ENCODE results near the gene DBI. TPM values are rescaled to one million over a fixed set of nuclear protein-coding genes. Genes with fewer than 3 reads are reported as not detected.

Gene DBI
- total and polyA plus RNA-seq, 11 donors: 208 to 868 (median 287) TPM

DNA sequence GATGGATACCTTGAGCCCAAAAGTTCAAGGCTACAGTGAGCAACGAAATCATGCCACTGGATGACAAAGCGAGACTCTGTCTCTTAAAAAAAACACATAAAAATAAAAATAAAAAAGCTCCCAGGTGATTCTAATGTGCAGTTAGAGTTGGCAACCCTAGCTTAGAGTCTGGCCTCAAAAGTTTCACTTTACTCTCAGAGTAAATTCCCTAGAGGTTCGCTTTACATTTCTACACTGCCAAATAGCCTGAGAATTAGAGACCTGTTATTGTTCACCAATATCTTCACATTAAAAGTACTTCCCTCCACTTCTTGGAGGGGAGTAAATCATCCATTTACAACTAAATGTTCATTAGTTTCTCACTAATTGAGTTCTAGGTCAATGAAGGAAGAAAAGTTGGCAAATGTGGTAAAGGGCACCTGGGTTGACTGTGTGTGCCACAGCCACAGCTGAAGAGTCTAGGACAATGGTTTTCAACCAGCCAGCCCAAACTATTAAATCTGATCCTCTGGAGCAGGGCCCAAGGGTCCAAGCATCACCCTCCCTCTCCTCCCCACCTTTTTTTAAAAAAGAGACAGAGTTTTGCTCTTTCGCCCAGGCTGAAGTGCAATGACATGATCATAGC is 49.6 kb downstream of the DBI start:
- 86 to 95% (median 94%) methylated on average over 4 of the region's 4 CpGs for WGBS, 4 donors
- intact Hi-C loops (cut with DNase I): no loop called here
- no peak for TF ChIP-seq POLR2A (IDR thresholded peaks at IDR 0.05)
- TF ChIP-seq, protein P1, sequence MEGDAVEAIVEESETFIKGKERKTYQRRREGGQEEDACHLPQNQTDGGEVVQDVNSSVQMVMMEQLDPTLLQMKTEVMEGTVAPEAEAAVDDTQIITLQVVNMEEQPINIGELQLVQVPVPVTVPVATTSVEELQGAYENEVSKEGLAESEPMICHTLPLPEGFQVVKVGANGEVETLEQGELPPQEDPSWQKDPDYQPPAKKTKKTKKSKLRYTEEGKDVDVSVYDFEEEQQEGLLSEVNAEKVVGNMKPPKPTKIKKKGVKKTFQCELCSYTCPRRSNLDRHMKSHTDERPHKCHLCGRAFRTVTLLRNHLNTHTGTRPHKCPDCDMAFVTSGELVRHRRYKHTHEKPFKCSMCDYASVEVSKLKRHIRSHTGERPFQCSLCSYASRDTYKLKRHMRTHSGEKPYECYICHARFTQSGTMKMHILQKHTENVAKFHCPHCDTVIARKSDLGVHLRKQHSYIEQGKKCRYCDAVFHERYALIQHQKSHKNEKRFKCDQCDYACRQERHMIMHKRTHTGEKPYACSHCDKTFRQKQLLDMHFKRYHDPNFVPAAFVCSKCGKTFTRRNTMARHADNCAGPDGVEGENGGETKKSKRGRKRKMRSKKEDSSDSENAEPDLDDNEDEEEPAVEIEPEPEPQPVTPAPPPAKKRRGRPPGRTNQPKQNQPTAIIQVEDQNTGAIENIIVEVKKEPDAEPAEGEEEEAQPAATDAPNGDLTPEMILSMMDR (IDR thresholded peaks at IDR 0.05): no peak
- Histone ChIP-seq H3K9me3 (peaks cover 0 to 14% (median 0%) of the 10 kb centered on the region in 12 donors), H3K4me3 (no peak overlapping the region), H3K27me3 (no peaks in the 10 kb centered on the region), H3K4me1 (no peaks in the 10 kb centered on the region), H3K27ac (no peak overlapping the region), H3K36me3 (no peaks in the 10 kb centered on the region)
- ATAC-seq (no peak), DNase-seq (no peak)

GRCh38 chr2:119417908-119418307 is 51.1 kb downstream of the DBI start:
- WGBS, 4 donors: 92 to 96% (median 96%) methylated on average over 6 of the region's 6 CpGs
- intact Hi-C loops (cut with DNase I): no loop called here
- no peak for ATAC-seq
- Histone ChIP-seq H3K36me3 (no peaks in the 10 kb centered on the region), H3K27ac (no peak overlapping the region), H3K4me3 (no peak overlapping the region), H3K27me3 (no peaks in the 10 kb centered on the region), H3K9me3 (peaks cover 0 to 14% (median 0%) of the 10 kb centered on the region in 12 donors), H3K4me1 (no peaks in the 10 kb centered on the region)
- TF ChIP-seq, protein P1 (IDR thresholded peaks at IDR 0.05): no peak
- TF ChIP-seq POLR2A (IDR thresholded peaks at IDR 0.05): no peak
- no peak for DNase-seq

DNA sequence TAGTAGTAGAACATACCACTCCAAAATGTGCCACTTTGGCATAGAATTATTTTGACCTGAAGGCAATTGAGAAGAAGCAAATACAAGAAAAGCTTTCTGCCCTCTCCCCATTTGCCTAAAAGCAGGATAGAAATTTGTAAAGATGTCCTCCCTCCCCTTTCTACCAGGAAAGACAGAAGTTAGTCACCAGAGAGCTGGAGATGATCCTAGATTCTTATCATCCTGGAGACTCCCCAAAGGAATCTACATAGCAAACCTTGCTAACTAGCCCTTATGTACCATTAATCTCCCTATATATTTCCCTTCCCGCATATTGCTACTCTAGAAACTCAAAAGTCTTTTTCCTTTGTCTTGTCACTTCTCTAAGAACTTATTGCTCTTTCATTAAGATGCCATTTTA is 52.3 kb downstream of the DBI start:
- no peak overlapping the region for H3K4me3 ChIP-seq
- peaks cover 0 to 10% (median 0%) of the 10 kb centered on the region in 12 donors for H3K9me3 ChIP-seq
- DNase-seq (no peak), ATAC-seq (no peak)
- TF ChIP-seq, protein P1 (IDR thresholded peaks at IDR 0.05): no peak
- no peak for TF ChIP-seq POLR2A (IDR thresholded peaks at IDR 0.05)
- 88 to 97% (median 91%) methylated on average over 1 of the region's 1 CpG for WGBS, 4 donors
- no peaks in the 10 kb centered on the region for H3K36me3 ChIP-seq
- H3K27me3 ChIP-seq: no peaks in the 10 kb centered on the region
- H3K27ac ChIP-seq: no peak overlapping the region
- intact Hi-C loops (cut with DNase I): no loop called here
- no peaks in the 10 kb centered on the region for H3K4me1 ChIP-seq

DNA sequence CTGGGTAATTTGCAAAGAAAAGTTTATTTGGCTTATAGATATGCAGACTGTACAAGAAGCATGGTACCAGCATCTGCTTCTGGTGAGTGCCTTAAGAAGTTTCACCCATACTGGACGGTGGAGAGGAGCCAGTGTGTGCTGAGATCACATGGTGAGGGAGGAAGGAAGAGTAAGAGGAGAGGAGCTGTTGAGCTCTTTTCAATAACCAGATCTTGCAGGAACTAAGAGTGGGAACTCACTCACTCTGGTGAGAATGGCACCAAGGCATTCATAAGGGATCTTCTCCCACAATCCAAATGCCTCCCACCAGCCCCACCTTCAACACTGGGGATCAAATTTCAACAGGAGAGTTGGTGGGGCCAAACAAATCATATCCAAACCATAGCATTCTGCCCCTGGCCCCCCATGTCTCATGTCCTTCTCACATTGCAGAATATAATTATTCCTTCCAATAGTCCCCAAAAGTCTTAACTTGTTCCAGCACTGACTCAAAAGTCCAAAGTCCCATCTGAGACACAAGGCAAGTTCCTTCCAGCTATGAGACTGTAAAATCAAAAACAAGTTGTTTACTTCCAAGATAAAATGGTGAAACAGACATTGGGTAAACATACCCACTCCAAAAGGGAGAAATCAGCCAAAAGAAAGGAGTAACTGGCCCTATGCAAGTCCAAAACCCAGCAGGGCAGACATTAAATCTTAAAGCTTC is 53.2 kb downstream of the DBI start:
- Histone ChIP-seq H3K9me3 (peaks cover 0 to under 1% (median 0%) of the 10 kb centered on the region in 12 donors), H3K4me3 (no peak overlapping the region), H3K27ac (no peak overlapping the region), H3K4me1 (no peaks in the 10 kb centered on the region), H3K36me3 (no peaks in the 10 kb centered on the region), H3K27me3 (no peaks in the 10 kb centered on the region)
- intact Hi-C loops (cut with DNase I): no loop called here
- DNase-seq (no peak), ATAC-seq (peak in 1 of 4 donors; percentile 38)
- no peak for TF ChIP-seq POLR2A (IDR thresholded peaks at IDR 0.05)
- TF ChIP-seq, protein P1 (IDR thresholded peaks at IDR 0.05): no peak
- WGBS, 4 donors: 48 to 66% (median 64%) methylated on average over 1 of the region's 1 CpG

All from heart left ventricle (tissue), 16 donors.